ENCODE results near the gene NDE1.

DNA sequence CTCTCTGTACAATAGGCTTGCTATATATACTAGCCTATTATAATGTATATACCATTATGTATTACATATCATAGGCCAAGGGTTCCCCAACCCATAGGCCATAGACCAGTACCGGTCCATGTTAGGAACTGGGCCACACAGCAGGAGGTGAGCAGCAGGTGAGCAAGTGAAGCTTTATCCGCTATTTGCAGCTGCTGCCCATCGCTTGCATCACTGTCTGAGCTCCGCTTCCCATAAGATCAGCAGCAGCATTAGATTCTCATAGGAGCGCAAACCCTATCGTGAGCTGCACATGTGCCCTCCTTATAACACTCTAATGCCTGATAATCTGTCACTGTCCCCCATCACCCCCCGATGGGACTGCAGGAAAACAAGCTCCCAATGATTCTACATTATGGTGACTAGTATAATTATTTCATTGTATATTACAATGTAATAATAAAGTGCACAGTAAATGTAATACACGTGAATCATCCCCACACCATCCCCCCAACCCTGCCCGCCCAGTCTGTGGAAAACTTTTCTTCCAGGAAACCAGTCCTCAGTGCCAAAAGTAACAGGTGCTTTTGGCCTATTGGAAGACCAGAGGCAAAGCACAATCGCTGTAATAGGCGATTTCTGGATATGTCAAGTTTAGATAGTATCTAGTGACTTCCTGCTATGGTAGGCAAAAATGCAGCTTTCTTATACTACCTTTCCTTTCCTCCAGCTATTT, 122.7 kb downstream of the NDE1 start:
- no peak for TF ChIP-seq CTCF (IDR thresholded peaks at IDR 0.05)
- no peak for TF ChIP-seq POLR2A (IDR thresholded peaks at IDR 0.05)
